GM18951 (cell line): Measurements from ENCODE around the gene TSC22D1.
"Not testable (repeated sequence)": the region's sequence is repeated elsewhere in the genome, so short reads cannot be mapped to it uniquely, and the experiment has no call there.

Experiments
- POLR2A ChIP-seq: IDR thresholded peaks from 4 replicates; pipeline ENCODE4 v1.6.1; 2011; ENCODE audit warnings: mild to moderate bottlenecking; ENCODE audit not compliant: insufficient read length, insufficient read depth; ENCODE audit errors: extremely low read depth
- in situ Hi-C: fragments of 300-500 bp; cut with MboI; formaldehyde crosslinking; loops from one replicate; pipeline ENCODE4 v1.12.0; 2022; ENCODE audit warnings: low sequenced_read_pairs, mixed read lengths, inconsistent platforms; ENCODE audit not compliant: unreplicated experiment

TSC22D1 gene

GRCh38 chr13:44549476-44549875 lies 26.7 kb downstream of the TSC22D1 start:
- TF ChIP-seq POLR2A: no peak
- in situ Hi-C loops: no loop called here

- no peak for TF ChIP-seq POLR2A
- in situ Hi-C loops: no loop called here
Observed at GRCh38 chr13:44546164-44546563, 30.0 kb downstream of the TSC22D1 start.

- no peak for TF ChIP-seq POLR2A
- in situ Hi-C loops: no loop called here
Observed at GRCh38 chr13:44543369-44543768, 32.8 kb downstream of the TSC22D1 start.

- in situ Hi-C loops: no loop called here
- TF ChIP-seq POLR2A: no peak
Observed at GRCh38 chr13:44542361-44542760, 33.8 kb downstream of the TSC22D1 start.

GRCh38 chr13:44541601-44542000 lies 34.5 kb downstream of the TSC22D1 start:
- TF ChIP-seq POLR2A: no peak
- in situ Hi-C loops: no loop called here

- TF ChIP-seq POLR2A: no peak
- in situ Hi-C loops: no loop called here
Observed at GRCh38 chr13:44540761-44541434, 35.2 kb downstream of the TSC22D1 start.

GRCh38 chr13:44537248-44537647 lies 38.9 kb downstream of the TSC22D1 start:
- in situ Hi-C loops: no loop called here
- no peak for TF ChIP-seq POLR2A

- in situ Hi-C loops: no loop called here
- no peak for TF ChIP-seq POLR2A
Observed at GRCh38 chr13:44523146-44524015, 52.7 kb downstream of the TSC22D1 start.

GRCh38 chr13:44519642-44520041 lies 56.5 kb downstream of the TSC22D1 start:
- in situ Hi-C loops: no loop called here
- no peak for TF ChIP-seq POLR2A

GRCh38 chr13:44516771-44517170 lies 59.4 kb downstream of the TSC22D1 start:
- no peak for TF ChIP-seq POLR2A
- in situ Hi-C loops: no loop called here

- in situ Hi-C loops: no loop called here
- TF ChIP-seq POLR2A: no peak
Observed at GRCh38 chr13:44514278-44514677, 61.9 kb downstream of the TSC22D1 start.

GRCh38 chr13:44509853-44510252 lies 66.3 kb downstream of the TSC22D1 start:
- in situ Hi-C loops: not testable (repeated sequence)

GRCh38 chr13:44508562-44509077 lies 67.5 kb downstream of the TSC22D1 start:
- in situ Hi-C loops: no loop called here
- TF ChIP-seq POLR2A: no peak

- in situ Hi-C loops: no loop called here
- TF ChIP-seq POLR2A: no peak
Observed at GRCh38 chr13:44507639-44508038, 68.5 kb downstream of the TSC22D1 start.
